ENCODE results near the gene CLDN25. TPM values are rescaled to one million over a fixed set of nuclear protein-coding genes. Genes with fewer than 3 reads are reported as not detected.

The CLDN25 gene
- not detected in 2 replicates for total RNA-seq

GRCh38 chr11:113779496-113779895 lies at the start of gene CLDN25:
Gene CLDN25 (plus strand): TSS chr11:113779796. CDS start chr11:113779796, 0 bp downstream.

GRCh38 chr11:113773416-113774173 lies 6.0 kb upstream of the CLDN25 start, which contains the start of gene ZW10:
Gene ZW10 (minus strand): TSS chr11:113773692. CDS start chr11:113773666, 26 bp downstream.

Small RNA genes within 50 kb of the gene (small RNA-seq; reads per million reads assigned to genes)
- gene LRRC37A13P (not detected), gene RPS29P19 (not detected)

Other genes starting within 250 kb of the CLDN25 start
- under 0.01 TPM in 1 of 2 replicates, not detected in the other for gene TMPRSS5, start 73.5 kb upstream of the CLDN25 start, total RNA-seq
- gene ZW10, start 6.1 kb upstream of the CLDN25 start, total RNA-seq, result 19.5 and 28.0 TPM in 2 replicates
- gene USP28, start 95.8 kb downstream of the CLDN25 start, total RNA-seq, result 19.5 and 33.6 TPM in 2 replicates
- under 0.01 TPM in 1 of 2 replicates, not detected in the other for gene HTR3B, start 125.0 kb downstream of the CLDN25 start, total RNA-seq
- not detected in 2 replicates for gene HTR3A, start 195.3 kb downstream of the CLDN25 start, total RNA-seq